NCI-H1092 treated with DMSO at 0.1 percent for 48 hours (cell line): ENCODE results near the gene NAIF1.
A peak's percentile ranks its signal among the peaks of the same experiment; 100 is the strongest.
"Not testable (repeated sequence)": the region's sequence is repeated elsewhere in the genome, so short reads cannot be mapped to it uniquely, and the experiment has no call there.

Experiments
- DNase-seq: peaks from one replicate; lab custom pipeline; 2025; lab: John Stamatoyannopoulos, UW

NAIF1 gene

DNA sequence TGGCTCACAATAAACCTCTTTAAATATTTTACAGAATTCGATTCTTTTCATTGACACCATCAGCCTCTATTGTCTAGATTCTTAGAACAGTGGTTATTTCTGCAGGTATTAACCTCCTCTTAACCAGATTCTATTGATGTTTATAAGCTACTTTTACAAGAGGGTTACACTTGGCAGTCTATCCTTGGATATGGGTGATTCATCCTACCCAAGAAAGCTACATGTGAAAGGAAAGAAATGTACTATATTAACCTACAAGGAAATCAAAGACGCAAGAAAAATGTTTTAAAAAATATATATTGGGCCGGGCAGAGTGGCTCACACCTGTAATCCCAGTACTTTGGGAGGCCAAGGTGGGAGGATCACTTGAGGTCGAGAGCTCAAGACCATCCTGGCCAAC, 17.6 kb upstream of the NAIF1 start:
- no peak for DNase-seq

DNA sequence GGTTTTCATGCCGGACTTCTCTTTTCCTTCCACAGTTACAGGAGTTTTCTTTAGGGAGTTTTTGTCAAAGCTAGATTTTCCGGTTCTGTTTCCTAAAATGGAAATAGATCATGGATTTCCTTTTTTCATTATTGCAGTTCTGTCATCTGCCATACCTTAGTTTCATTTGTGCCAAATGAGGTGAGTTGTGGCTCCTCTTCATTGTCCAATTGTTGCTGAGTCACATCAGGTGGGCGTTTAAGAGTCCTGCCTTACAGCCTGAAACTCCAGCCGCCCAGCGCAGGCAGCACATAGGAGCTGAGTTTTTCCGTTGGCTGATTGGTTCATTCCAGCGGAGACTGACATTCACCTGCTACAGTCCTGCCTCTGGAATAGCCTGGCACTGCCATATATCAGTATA, 15.0 kb upstream of the NAIF1 start:
- no peak for DNase-seq

- DNase-seq, result no peak
Measured at GRCh38 chr9:128081056-128081455, 13.9 kb upstream of the NAIF1 start.

DNA sequence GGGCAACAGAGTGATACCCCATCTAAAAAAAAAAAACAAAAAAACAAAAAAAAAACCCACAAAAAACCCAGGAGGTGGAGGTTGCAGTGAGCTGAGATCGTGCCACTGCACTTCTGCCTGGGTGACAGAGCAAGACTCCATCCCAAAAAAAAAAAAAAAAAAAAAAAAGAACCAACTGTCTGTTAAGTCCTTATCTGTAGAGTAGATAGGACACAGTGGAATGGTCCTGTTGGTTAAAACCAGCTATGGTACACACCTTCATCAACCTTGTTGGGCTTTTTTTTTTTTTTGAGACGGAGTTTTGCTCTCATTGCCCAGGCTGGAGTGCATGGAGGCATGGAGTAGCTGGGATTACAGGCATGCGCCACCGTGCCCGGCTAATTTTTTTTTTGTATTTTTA, 13.1 kb upstream of the NAIF1 start:
- DNase-seq, result no peak

- no peak for DNase-seq
Measured at GRCh38 chr9:128078504-128079434, 11.6 kb upstream of the NAIF1 start.

DNA sequence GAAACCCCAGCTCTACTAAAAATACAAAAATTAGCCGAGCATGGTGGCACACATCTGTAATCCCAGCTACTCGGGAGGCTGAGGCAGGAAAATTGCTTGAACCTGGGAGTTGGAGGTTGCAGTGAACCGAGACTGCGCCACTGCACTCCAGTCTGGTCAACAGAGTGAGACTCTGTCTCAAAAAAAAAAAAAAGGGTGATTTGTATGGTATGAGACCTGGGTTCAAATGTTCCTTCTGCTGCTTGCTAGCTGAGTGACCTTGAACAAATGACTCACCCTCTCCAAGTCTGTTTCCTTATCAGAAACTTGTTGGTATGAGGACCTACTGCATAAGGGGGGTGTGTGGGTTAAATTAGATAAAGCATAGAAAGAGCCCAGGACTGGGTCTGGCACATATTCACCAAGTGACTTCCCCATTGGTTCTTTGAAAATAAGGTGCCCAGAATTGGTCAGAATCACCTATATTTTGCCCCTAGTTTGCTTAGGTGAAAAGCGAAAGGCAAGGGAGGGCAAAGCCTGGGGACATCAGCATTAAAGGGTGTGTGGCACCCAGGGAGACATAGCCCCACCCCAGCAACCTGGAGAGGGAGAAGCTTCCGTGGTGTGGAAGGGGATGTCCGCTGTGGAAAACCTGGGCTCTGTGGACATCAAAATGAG, 10.9 kb upstream of the NAIF1 start:
- no peak for DNase-seq

GRCh38 chr9:128073253-128073886, 6.2 kb upstream of the NAIF1 start:
- DNase-seq, result no peak

GRCh38 chr9:128072144-128073021, 5.3 kb upstream of the NAIF1 start:
- DNase-seq, result no peak

DNA sequence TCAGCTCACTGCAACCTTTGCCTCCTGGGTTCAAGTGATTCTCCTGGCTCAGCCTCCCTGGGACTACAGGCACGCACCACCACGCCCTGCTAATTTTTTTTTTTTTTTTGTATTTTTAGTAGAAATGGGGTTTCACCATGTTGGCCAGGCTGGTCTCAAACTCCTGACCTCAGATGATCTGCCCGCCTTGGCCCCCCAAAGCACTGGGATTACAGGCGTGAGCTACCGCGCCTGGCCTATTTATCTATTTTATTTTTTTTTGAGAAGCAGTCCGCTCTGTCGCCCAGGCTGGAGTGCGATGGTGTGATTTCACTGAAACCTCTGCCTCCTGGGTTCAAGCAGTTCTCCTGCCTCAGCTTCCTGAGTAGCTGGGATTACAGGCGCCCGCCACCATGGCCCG, 4.4 kb upstream of the NAIF1 start:
- DNase-seq, result not testable (repeated sequence)

- no peak for DNase-seq
Measured at GRCh38 chr9:128070874-128071273, 3.8 kb upstream of the NAIF1 start.

DNA sequence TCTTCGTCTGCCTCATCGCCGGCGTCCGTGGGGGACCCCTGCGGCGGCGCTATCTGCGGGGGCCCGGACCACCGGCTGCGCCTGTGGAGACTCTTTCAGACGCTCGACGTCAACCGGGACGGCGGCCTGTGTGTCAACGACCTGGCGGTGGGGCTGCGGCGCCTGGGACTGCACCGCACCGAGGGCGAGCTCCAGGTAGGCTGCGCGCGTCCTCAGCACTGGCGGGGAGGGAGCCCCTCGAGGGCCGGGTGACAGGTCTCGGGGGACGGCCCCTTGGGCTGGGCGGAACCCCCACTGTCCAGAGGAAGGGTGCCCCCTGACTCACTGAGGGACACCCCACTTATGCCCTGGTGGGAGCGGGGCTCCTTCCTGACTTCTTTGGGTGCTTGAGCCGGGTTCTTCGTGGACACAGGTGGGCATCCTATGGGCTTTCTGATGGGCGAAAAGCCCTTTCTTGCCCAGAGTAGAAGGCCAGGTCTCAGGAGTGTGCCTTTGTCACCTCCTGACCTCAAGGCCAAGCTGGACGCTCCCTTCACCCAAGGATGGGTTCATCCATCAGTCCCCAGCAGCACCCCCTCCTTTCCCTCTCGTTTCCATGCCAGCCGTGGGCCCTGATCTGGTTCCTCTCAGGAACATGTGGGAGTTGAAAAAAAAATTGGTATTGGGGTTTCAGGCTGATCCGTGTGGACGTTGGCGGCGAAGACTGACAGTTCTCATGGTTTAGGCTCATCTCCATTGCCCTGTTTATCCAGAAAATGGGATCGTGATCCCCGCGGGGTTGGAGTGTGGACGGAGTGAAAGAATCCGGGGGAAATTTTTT, 1.5 kb upstream of the NAIF1 start:
- DNase-seq, result peak; percentile 49

GRCh38 chr9:128067645-128068385, 695 bp upstream of the NAIF1 start, which contains the start of gene SLC25A25:
Gene SLC25A25, plus strand, starts transcription at chr9:128068232. Its CDS starts 88 bp downstream, at chr9:128068320.
- peak; percentile 99 for DNase-seq

GRCh38 chr9:128065907-128066712, 1.0 kb downstream of the NAIF1 start:
- DNase-seq, result no peak

GRCh38 chr9:128062846-128063831, 4.0 kb downstream of the NAIF1 start:
- DNase-seq, result no peak

DNA sequence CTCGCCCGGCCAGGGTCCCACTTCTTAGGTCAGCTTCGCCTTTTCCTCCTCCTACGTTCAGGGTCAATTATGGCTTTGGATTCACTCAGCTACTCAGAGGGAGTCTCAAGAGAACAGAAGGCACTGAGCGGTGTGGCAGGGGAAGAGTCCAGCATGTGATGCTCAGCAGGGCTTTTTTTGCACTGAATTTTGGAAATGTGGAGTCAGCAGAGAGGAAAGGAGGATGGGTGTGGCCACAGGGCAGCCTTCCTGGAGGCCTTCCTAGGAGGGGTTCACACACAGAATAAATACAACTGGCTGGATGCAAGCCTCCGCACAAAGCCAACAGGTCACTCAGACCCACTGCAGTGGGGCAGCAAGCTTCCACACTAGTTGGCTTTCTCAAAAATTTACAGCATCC, 4.8 kb downstream of the NAIF1 start:
- DNase-seq, result no peak

- no peak for DNase-seq
Measured at GRCh38 chr9:128061275-128061960, 5.7 kb downstream of the NAIF1 start.

DNA sequence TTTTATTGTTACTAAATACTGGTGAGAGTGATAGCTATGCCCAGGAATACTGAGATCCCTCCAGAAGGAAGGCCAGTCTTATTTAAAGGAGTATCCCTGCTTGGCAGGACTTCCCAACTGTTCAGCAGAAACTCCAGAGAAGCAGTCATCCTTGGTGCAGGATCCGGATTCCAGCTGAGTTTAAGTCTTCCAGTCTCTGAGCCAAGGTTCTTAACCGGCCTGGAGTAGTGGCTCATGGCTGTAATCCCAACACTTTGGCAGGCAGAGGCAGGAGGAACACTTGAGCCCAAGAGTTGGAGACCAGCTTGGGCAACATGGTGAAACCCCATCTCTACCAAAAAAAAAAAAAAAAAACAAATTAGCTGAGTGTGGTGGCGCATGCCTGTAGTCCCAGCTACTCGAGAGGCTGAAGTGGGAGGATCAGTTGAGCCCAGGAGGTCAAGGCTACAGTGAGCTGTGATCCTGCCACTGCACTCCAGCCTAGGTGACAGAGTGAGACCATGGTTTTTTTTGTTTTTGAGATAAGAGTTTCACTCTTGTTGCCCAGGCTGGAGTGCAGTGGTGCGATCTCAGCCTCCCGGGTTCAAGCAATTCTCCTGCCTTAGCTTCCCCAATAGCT, 7.6 kb downstream of the NAIF1 start:
- no peak for DNase-seq
